Activated CD4-positive, alpha-beta T cell treated with anti-CD3 and anti-CD28 coated beads, Interleukin-10, Interleukin-2, amounts not matched to agents 100 ng/mL and 50 ng/mL, durations not matched to agents 16 hours and 8 hours (primary cell): ENCODE data around the gene CASK.

ENCODE experiments used
- DNase-seq: peaks from one replicate; pipeline ENCODE4 v3.0.0-alpha.2; 2020

The CASK gene, protein sequence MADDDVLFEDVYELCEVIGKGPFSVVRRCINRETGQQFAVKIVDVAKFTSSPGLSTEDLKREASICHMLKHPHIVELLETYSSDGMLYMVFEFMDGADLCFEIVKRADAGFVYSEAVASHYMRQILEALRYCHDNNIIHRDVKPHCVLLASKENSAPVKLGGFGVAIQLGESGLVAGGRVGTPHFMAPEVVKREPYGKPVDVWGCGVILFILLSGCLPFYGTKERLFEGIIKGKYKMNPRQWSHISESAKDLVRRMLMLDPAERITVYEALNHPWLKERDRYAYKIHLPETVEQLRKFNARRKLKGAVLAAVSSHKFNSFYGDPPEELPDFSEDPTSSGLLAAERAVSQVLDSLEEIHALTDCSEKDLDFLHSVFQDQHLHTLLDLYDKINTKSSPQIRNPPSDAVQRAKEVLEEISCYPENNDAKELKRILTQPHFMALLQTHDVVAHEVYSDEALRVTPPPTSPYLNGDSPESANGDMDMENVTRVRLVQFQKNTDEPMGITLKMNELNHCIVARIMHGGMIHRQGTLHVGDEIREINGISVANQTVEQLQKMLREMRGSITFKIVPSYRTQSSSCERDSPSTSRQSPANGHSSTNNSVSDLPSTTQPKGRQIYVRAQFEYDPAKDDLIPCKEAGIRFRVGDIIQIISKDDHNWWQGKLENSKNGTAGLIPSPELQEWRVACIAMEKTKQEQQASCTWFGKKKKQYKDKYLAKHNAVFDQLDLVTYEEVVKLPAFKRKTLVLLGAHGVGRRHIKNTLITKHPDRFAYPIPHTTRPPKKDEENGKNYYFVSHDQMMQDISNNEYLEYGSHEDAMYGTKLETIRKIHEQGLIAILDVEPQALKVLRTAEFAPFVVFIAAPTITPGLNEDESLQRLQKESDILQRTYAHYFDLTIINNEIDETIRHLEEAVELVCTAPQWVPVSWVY

GRCh38 chrX:41923211-41923977 lies at the start of gene CASK:
Gene CASK, minus strand, starts transcription at chrX:41923554. Its CDS starts 566 bp downstream, at chrX:41922988.
- DNase-seq, result peak; percentile 93

GRCh38 chrX:41971346-41971745 lies 48.0 kb upstream of the CASK start:
- DNase-seq, result no peak

GRCh38 chrX:41970419-41970818 lies 47.1 kb upstream of the CASK start:
- no peak for DNase-seq

GRCh38 chrX:41963348-41963747 lies 40.0 kb upstream of the CASK start:
- no peak for DNase-seq

GRCh38 chrX:41960142-41960541 lies 36.8 kb upstream of the CASK start:
- no peak for DNase-seq

GRCh38 chrX:41958861-41959260 lies 35.5 kb upstream of the CASK start:
- no peak for DNase-seq

DNA sequence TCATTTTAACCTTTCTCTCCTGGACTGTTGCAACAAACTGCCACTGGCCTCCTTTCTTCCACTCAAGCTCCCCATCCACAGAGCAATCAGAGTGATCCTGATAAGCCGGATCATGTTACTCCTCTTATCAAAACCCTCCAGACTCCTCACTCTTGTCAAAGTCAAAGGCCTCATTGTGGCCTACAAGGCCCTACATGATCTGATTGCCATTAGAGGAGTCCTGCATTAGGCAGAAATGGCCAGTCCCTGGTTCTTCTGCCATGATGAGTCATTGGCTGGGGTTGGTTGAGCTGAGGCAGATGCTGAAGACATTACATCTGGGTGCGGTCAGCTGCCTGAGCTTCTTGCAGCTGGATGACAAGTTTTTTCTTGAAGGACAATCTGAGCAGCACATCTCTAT lies 32.7 kb upstream of the CASK start:
- no peak for DNase-seq

DNA sequence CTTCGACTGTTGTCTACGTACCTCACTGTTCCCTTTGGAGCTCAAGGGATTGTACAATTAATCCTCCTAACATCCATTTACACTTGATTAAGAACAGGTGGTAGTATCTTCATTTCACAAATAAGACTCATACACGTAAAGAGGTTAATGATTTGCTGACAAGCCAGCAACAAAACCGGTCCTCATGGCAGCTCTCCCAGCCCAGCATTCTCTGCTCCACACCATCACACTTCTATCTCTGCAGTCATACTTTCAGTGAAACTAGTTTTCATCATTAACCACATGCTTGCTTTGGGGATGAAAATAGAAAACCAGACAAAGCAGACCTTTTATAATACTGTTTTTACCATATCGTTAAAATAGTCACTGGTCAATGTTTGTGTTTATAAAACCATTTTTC lies 28.7 kb upstream of the CASK start:
- DNase-seq, result no peak

DNA sequence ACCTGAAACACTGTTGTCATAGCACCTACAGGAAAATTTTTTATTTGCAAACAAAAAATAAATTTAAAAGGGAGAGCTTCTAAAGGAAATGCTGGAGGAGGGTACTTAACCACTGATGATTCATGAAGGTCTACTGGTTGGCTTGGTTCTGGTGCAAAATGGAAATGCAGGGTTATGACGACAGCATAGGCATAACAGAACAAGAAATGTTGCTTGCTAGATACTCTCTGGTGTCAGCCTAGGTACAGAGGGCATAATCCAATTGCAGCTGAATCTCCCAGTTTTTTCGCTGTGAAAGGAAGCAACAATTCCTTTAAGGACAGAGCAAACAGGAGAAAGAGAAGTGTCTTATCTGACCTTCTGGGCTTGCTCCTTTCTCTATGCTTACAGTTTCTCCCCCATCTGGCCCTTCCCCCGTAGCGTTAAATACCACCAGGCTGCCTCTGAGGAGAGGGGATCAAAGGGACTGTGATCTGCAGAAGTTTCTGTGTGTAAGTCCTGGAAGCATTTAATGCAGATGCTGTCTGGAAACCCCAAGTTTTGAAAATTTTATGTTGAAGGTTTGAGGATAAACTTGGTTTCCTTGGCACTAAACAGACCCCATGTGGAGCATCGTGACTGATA lies 23.7 kb upstream of the CASK start:
- DNase-seq, result no peak

- no peak for DNase-seq
These were observed 22.9 kb upstream of the CASK start for GRCh38 chrX:41946235-41946634.

GRCh38 chrX:41935832-41936231 lies 12.5 kb upstream of the CASK start:
- no peak for DNase-seq

- peak; percentile 55 for DNase-seq
These were observed 10.2 kb upstream of the CASK start for GRCh38 chrX:41933546-41933945.

GRCh38 chrX:41932885-41933284 lies 9.5 kb upstream of the CASK start:
- peak; percentile 23 for DNase-seq

DNA sequence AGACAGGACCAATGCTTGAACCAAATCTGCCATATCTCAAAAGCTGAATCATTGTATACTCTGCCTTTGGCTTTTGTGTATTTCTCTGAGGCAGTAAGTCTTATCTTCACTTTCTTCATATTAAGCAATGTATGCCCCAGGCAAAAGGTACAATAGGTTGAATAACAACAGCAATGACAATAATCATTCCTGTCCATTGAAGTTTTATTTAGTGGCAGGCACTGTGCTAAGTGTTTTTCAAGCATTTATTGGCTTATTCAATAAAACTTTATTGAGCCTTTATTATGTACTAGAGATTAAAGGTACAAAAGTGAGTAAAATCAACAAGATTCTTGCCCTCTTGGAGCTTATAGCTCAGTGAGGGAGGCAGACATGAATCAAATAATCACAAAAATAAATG lies 8.2 kb upstream of the CASK start:
- DNase-seq, result no peak

DNA sequence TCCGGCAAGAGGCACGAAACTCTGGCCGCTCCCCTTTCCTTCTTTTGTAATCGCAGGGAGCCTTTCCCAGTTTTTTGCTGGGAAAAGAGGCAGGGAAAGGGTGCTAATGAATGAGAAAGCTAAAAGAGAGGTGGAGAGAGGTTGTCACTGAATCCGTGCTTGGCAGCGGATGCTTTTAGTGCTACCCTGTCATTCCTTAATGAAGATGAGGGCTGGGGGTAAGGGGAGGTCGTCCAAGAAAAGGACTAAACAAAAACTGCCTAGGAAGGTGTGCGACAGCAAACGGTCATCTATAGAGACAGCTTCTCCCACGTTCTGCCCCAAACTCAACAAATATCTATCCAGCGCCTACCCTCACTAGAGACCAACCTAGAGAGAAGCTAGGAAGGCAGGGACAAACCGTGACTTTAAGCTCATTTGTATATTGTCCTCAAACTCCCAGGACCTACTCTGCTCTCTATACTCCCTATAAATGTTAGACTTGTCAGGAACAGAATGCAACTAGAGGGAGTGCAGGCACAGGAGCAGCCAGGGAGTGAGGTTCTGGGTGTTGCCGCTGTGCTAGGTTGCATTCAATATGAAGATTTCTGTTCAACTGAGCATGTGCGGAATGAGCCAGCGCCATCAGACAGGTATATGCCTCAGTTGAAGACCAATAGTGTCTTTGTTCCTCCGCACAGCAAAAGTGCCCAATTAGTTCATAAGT lies 777 bp upstream of the CASK start:
- DNase-seq, result peak; percentile 44

DNA sequence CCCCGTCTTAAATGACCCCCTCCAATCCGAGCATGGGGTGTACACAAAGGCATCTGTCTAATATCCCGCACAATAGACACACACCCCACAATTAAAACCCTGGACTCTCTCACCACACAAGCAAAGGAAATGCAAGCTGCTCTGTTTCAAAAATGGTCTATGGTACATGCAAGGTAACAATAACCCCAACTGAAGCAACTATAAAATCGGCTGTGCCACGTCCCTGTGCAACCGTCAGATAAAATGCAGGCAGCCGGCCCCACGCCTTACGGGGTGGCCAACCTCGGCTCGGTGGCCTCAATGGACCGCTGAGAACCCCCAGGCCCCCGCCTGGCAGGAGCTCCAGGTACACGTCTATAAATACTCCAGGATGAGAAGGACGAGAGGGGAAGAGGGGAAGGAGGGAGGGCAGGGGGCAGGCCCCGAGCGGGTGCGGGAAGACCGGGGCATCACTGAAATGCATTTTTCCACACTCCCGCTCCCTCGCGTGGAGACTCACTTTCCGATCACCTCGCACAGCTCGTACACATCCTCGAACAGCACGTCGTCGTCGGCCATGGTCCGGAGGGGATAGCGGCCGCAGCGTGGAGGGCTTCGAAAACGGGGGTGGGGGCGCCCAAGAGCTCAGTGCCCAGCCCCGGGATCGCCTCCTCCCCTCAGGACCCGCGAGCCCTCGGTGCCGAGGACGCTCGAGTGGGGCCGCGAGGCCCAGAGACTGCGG lies 763 bp downstream of the CASK start:
- peak; percentile 9 for DNase-seq

DNA sequence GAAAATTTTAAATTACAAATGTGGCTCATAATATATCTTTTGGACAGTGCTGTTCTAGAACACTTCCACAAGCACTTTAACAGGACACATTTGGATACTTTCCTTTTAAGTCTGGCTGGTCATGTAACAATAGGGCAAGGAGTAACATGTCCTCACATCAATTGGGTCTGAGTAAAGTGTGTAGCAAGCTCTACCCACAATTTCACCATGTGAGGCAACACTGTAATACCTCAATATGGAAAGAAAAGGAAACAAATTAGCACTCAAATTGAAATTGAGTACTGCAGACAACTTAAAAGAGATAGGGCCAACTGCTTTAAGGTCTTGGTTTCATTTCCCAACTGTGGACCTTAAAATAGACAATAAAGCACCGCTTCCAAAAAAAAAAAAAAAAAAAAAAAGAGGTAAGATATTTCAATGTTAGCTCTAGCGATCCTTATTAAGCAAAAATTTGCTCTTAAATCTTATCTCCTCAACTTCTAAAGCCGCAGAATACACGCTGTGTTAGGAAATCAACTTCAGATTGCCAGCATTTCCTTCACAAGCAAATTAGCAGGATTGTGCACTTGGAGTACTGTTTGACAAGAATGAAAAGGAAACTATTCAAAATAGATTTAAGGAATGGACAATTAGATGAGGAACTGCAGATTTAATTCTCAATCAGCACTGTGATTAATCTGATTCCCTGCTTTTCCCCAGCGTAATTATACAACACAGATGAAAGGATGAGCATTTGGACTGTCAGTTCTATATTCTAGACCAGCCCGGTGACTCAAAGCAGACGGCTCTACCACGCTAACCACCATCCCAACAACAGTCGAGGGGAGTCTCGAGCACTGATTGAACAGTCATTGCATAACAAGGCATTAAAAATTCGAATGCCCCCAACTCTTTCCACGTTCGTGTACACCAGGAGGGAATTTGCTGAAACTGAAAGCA lies 1.6 kb downstream of the CASK start:
- DNase-seq, result peak; percentile 81

DNA sequence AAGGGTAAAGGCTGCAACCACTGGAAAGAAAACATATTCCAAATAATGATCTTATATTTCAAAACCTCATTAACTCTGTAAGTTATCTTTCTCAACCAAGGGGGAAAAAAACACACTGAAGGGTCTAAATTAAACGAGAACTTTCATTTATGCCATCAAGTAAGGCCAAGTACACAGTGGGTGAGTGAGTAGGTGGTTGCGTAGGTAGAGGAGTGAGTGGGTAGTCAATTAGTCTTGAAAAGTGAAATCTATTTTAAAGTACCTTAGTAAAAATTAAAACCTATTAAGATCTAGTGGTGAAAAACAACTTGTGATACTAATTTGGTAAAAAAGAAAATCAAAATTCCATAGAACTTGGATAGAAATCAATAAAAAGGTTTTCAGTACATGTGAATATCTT lies 3.5 kb downstream of the CASK start:
- DNase-seq, result no peak

- no peak for DNase-seq
These were observed 5.8 kb downstream of the CASK start for GRCh38 chrX:41917517-41917916.

GRCh38 chrX:41913476-41913875 lies 9.9 kb downstream of the CASK start:
- DNase-seq, result no peak
